ENCODE measurements around the gene TLE2.
"Not testable (repeated sequence)": the region's sequence is repeated elsewhere in the genome, so short reads cannot be mapped to it uniquely, and the experiment has no call there.

The TLE2 gene

DNA sequence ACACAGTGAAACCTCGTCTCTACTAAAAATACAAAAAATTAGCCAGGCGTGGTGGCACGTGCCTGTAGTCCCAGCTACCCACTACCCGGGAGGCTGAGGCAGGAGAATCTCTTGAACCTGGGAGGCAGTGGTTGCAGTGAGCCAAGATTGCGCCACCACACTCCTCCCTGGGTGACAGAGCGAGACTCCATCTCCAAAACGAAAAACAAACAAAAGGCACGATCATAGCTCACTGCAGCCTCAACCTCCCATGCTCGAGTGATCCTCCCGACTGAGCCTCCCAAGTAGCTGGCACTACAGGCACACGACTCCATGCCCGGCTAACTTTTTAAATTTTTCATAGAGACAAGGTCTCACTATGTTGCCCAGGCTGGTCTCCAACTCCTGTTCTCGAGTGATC lies 17.0 kb downstream of the TLE2 start:
- DNase-seq = not testable (repeated sequence)

- DNase-seq = no peak
Measured at GRCh38 chr19:3010871-3011270, 18.2 kb downstream of the TLE2 start.

- no peak for DNase-seq
Measured at GRCh38 chr19:3008994-3009393, 20.1 kb downstream of the TLE2 start.

- no peak for DNase-seq
Measured at GRCh38 chr19:3007975-3008374, 21.1 kb downstream of the TLE2 start.

DNA sequence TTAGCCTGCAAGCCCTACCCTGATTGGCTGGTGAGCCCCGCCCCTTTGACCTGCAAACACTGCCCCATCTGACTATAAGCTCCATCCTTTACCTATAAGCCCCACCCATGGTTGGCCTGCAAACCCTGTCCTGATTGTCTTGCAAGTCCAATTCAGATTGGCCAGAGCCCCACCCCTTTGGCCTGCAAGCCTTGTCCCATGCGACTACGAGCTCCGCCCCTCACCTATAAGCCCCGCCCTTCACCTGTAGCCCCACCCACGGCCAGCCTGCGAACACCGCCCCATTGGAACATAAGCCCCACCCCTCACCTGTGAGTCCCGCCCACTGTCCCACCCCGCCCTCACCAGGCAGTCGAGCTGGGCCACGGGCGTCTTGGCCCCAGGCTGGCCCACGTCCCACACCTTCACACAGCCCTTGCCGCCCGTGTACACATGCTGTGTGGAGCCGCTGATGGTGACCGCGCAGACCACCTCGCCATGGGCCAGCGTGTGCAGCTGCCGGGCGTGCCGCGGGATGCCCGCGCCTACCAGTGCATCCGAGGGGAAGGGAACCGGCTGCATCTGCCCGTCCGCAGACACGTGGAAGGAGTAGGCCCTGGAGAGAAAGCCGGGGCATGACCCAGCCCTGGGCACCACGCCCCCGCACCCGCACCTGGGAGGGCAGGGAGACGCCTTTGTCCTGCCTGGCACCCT lies 22.9 kb downstream of the TLE2 start:
- no peak for DNase-seq

DNA sequence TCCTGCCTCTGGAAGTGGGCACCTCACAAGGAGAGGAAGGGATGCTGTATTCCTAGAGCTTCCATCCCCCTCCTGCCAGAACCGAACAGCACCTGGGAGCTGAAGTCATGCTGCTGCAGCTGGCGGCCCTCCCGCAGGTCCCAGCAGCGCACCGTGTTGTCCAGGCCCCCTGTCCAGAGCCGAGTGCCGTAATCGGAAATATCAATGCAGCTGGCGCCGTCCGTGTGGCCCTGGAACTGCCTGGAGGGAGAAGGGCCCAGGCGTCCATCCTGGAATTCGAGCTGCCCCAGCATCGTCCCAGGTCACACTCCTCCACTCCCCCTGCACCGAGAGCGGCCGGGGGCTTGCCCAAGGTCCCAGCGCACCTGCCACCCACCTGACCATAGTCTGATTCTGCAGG lies 23.7 kb downstream of the TLE2 start:
- no peak for DNase-seq

DNA sequence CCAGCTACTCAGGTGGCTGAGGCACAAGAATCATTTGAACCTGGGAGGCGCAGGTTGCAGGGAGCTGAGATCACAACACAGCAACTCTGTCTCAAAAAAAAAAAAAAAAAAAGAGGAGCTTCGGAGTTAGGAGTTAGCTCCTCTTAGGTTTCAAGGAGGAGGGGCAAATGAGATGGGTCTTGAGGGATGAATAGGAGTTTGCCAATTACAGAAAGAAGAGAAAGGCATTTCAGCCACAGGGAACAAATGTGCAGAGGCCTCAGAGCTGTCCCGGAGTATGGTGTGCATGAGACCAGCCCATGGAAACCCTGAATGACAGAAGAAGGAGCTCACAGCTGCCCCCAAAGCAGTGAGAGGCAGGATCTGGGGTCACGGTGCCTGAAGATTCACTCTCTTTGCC lies 24.6 kb downstream of the TLE2 start:
- no peak for DNase-seq

GRCh38 chr19:3003046-3003445 lies 26.0 kb downstream of the TLE2 start:
- no peak for DNase-seq

GRCh38 chr19:3001235-3001800 lies 27.8 kb downstream of the TLE2 start:
- no peak for DNase-seq

DNA sequence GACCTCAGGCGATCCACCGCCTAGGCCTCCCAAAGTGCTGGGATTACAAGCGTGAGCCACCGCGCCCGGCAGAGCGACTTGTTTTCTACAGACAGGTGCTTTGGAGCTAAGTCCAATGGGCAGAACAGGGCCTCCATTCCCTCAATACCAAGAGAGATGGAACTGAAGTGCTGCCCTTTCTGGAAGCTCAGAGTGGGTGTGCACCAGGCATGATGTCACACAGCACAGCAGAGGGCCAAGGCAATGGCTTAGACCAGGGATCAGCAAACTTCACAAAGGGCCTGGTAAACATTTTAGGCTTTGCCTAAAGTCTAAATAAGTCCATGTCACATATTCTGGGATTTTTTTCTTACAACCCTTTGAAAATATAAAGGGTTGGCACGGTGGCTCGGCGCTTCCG lies 30.4 kb downstream of the TLE2 start:
- DNase-seq = no peak

DNA sequence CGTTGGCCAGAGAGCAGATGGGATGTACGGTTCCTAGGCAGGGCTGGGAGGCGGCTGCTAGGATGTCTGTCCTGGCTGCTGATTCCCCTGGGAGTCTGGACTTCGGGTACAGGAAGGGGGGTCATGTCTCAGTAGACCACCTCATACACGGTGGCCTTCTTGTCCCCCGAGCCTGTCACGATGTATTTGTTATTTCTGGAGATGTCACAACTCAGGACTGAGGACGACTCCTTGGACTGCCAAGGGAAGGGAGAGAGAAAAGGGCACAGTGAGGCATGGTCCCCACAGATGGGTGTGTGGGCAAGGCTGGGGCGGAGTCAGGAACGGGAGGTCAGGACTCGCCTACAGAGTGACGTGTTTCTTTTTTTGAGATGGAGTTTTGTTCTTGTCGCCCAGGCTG lies 31.4 kb downstream of the TLE2 start:
- no peak for DNase-seq

DNA sequence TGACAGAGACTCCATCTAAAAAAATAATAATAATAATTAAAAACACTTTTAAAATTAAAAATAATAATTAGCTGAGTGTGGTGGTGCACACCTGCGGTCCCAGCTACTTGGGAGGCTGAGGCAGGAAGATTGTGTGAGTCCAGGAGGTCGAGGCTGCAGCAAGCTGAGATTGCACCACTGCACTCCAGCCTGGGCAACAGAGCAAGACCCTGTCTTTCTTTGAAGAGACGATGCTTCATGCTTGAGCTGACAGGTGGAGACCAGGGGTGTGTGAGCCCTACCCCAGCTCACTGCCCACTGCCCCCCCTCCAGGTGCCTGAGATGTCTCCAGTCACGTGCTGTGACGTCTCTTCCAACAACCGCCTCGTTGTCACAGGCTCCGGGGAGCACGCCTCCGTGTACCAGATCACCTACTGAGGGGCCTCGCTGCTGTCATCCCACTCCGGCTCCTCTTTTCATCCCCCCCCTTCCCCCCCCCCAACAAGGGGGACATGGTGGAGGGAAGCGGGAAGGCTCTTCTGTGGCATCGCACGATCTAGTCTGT lies 34.4 kb downstream of the TLE2 start:
- DNase-seq = no peak

GRCh38 chr19:2993579-2993978 lies 35.5 kb downstream of the TLE2 start:
- DNase-seq = no peak

GRCh38 chr19:2992958-2993357 lies 36.1 kb downstream of the TLE2 start:
- no peak for DNase-seq

DNA sequence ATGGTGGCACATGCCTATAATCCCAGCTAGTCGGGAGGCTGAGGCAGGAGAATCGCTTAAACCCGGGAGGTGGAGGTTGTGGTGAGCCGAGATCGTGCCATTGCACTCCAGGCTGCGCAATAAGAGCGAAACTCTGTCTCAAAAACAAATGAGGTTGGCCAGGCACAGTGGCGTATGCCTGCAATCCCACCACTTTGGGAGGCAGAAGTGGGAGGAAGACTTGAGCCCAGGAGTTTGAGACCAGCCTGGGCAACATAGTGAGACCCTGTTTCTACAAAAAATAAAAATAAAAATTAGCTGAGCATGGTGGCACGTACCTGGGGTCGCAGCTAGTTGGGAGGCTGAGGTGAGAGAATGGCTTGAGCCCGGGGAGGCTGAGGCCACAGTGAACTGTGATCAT lies 36.7 kb downstream of the TLE2 start:
- not testable (repeated sequence) for DNase-seq

DNA sequence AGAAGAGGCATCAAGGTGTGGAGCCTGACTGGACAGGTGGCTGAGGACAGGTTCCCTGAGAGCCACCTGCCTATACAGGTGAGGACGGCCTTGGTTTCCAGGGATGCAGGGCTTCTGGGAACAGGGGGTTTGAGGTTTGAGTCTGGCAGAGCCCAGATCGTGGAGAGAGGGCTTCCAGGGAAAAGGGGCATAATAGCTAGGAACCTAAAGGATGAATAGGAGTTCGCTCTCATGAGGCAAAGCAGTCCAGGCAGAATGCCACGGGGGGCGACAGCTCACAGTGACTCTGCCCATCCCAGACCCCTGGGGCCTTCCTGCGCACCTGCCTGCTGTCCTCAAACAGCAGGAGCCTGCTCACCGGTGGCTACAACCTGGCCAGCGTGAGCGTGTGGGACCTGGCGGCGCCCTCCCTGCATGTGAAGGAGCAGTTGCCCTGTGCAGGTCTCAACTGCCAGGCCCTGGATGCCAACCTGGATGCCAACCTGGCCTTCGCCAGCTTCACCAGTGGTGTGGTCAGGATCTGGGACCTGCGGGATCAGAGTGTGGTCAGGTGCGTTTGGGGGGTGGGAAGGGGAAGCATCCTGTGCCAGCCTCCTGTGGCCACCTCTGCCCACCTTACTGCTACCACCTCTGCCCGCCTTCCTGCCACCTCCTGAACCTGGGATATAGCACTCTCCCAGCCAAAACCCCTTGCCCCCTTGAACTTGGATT lies 39.7 kb downstream of the TLE2 start:
- no peak for DNase-seq

- no peak for DNase-seq
Measured at GRCh38 chr19:2988568-2988967, 40.5 kb downstream of the TLE2 start.

DNA sequence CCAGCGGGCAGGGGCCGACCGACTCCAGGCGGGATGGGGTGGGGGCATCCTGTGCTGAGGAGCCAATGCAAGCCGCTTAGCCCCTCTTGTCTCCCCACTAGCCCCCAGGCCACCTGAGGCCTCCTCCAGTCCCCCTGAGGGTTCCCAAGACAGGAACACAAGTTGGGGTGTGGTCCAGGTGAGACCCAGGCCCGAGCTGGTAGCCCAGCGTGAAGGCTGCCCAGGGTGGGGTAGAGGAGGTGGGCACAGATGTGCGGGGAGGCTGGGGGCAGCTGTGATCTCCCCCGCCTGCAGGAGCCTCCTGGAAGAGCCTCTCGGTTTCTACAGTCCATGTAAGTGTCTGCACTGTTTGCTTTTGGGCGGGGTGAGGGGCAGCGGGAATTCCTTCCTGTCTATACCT lies 41.3 kb downstream of the TLE2 start:
- DNase-seq = no peak

DNA sequence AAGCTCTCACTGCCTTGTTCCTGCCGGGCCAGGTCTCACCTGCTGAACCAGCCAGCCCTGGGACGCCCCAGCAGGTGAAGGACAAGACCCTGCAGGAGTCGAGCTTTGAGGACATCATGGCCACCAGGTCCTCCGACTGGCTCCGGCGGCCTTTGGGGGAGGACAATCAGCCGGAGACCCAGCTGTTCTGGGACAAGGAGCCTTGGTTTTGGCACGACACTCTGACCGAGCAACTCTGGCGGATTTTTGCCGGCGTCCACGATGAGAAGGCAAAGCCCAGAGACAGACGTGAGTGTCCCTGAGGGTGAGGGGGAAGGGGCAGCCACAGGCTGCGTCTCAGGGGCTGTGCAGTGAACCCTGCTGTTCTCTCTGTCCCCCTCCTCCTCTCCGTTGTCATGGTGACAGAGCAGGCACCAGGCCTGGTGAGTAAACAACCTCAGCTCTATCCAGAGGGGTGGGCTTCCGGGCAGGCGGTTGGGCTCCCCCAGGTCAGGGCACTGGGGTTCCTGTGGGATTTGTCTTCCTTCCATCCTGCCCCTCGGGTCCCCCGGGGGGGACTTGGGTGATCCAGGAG lies 42.0 kb downstream of the TLE2 start:
- DNase-seq = peak; percentile 23 to 28

DNA sequence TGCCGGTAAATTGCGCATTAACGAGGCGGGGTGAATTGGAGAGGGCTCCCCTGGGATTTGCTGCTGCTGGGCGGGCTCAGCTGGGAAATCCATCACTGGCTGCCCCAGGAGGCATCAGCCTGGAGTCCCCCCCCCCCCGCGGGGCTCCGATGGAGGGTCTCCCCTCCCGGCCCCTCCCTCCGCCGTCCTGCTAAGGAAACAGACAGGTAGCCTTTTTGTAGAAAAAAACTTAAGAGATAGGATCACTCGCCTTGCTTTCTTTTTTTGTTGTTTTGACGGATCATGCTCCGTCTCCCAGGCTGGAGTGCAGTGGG lies 44.9 kb downstream of the TLE2 start:
- DNase-seq = no peak

GRCh38 chr19:2983351-2984214 lies 45.5 kb downstream of the TLE2 start:
- peak; percentile 37 to 60 for DNase-seq

GRCh38 chr19:2982983-2983350 lies 46.1 kb downstream of the TLE2 start:
- DNase-seq = peak; percentile 72 to 76

DNA sequence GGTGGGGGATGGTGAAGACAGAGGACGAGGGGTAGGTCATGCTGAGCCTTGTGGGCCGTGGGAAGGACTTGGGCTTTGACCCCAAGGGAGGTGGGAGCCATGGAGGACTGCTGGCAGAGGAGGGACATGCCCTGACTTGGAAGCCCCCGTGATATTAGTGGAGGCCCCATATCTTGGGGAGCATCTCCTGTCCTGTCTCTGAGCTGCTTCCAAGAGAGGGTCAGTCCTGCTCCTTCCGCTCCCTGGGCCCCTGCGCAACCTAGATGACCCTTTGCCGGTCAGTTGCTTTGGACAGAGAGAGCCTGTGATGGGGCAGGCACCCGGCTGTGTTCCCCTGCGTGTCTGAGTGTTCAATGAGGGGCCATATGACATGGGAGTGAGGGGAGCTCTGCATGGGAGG lies 46.5 kb downstream of the TLE2 start:
- no peak for DNase-seq
